CD8-positive, alpha-beta memory T cell (primary cell): Measurements from ENCODE around the gene PKP1. TPM values are rescaled to one million over a fixed set of nuclear protein-coding genes. Genes with fewer than 3 reads are reported as not detected.

ENCODE experiments used
- CTCF ChIA-PET: fragments of 350-600 bp; sonication (Branson Sonifier 250); formaldehyde crosslinking; loops from one replicate; lab custom pipeline; 2021; ENCODE audit warnings: antibody characterized with exemption; lab: Charles Lee
- POLR2A ChIA-PET: fragments of 350-600 bp; sonication (Branson Sonifier 250); formaldehyde crosslinking; loops from one replicate; lab custom pipeline; 2021; ENCODE audit warnings: antibody characterized with exemption; lab: Charles Lee
- DNase-seq, 5 donors: peaks; one replicate each; pipeline versions ENCODE4 v3.0.0 to v3.0.0-alpha.2; 2020 to 2022; ENCODE audit warnings: mixed read lengths in 1 of 5
- H3K27ac ChIP-seq: one replicate; pipeline ENCODE4 v1.7.0; 2013; ENCODE audit warnings: low read depth, mild to moderate bottlenecking, low read length, moderate library complexity
- H3K27me3 ChIP-seq: 2 replicates; pipeline ENCODE4 v1.7.0; 2013; ENCODE audit warnings: low read length, mild to moderate bottlenecking; ENCODE audit not compliant: insufficient read depth, poor library complexity, severe bottlenecking
- H3K36me3 ChIP-seq: 2 replicates; pipeline ENCODE4 v1.7.0; 2013; ENCODE audit warnings: mild to moderate bottlenecking, low read length, moderate library complexity; ENCODE audit not compliant: insufficient read depth
- H3K4me1 ChIP-seq: 2 replicates; pipeline ENCODE4 v1.7.0; 2013; ENCODE audit warnings: mild to moderate bottlenecking, low read length, moderate library complexity; ENCODE audit not compliant: insufficient read depth
- H3K4me3 ChIP-seq: 2 replicates; pipeline ENCODE4 v1.7.0; 2013; ENCODE audit warnings: mild to moderate bottlenecking, low read length
- H3K9me3 ChIP-seq: 2 replicates; pipeline ENCODE4 v1.7.0; 2013; ENCODE audit warnings: mild to moderate bottlenecking, low read length
- H3K27ac Mint-ChIP-seq, 8 donors: one replicate each; pipeline ENCODE4 v1.8.0; 2020 to 2021; ENCODE audit warnings: mixed read lengths in 8 of 8, mild to moderate bottlenecking in 6 of 8, inconsistent platforms in 3 of 8, moderate library complexity in 3 of 8
- H3K27me3 Mint-ChIP-seq, 2 donors: one replicate each; pipeline ENCODE4 v1.8.0; 2020 to 2021; ENCODE audit warnings: mixed read lengths in 2 of 2, mild to moderate bottlenecking in 1 of 2, moderate library complexity in 1 of 2
- H3K36me3 Mint-ChIP-seq, 3 donors: one replicate each; pipeline ENCODE4 v1.8.0; 2020 to 2021; ENCODE audit warnings: mixed read lengths in 3 of 3, inconsistent platforms in 1 of 3, mild to moderate bottlenecking in 1 of 3
- H3K4me1 Mint-ChIP-seq, 3 donors: one replicate each; pipeline ENCODE4 v1.8.0; 2020 to 2021; ENCODE audit warnings: mixed read lengths in 3 of 3, inconsistent platforms in 1 of 3, mild to moderate bottlenecking in 1 of 3
- H3K4me3 Mint-ChIP-seq, 7 donors: one replicate each; pipeline ENCODE4 v1.8.0; 2020 to 2021; ENCODE audit warnings: mixed read lengths in 7 of 7, mild to moderate bottlenecking in 6 of 7, moderate library complexity in 4 of 7, inconsistent platforms in 2 of 7
- H3K9me3 Mint-ChIP-seq, 5 donors: one replicate each; pipeline ENCODE4 v1.8.0; 2020 to 2022; ENCODE audit warnings: mixed read lengths in 5 of 5, mild to moderate bottlenecking in 3 of 5, moderate library complexity in 2 of 5, inconsistent platforms in 1 of 5
- polyA plus RNA-seq: library from polyadenylated mRNA; unstranded; fragments of 300-500 nt; fragmentation: Illumina TruSeq; gene quantifications from one replicate; pipeline ENCODE4 v1.2.3, GENCODE V29; 2021
- total RNA-seq, 2 experiments: library from RNA; stranded (reverse); gene quantifications; one replicate each; pipeline ENCODE4 v1.2.3, GENCODE V29; 2021

Gene PKP1
- total and polyA plus RNA-seq, 3 experiments from 2014 or later, result not detected

DNA sequence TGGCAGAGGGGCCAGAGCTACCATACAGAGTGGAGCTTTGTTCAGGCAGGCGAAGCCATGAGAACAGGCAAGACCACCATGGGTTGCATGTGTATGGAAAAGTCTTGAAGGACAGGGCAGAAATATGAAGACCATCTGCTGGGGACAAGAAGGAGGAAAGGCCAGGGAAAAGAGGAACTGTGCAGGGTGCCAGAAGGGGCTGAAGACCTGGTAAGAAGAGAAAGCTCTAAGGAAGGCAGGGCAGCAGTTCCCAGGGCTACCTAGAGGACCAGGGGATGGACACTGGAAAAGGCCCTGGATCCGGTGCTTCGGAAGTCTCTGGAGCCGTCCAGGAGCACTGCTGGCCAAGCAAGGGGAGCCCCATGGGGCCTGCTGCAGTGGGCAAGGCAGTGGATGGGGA is 43.4 kb downstream of the PKP1 start:
- ChIA-PET CTCF (no interaction called here), POLR2A (no interaction called here)
- H3K36me3 Mint-ChIP-seq, result no peaks in the 10 kb centered on the region
- no peaks in the 10 kb centered on the region for H3K27me3 ChIP-seq
- H3K4me3 Mint-ChIP-seq, result no peak overlapping the region
- no peak for DNase-seq
- no peak overlapping the region for H3K27ac Mint-ChIP-seq
- H3K27me3 Mint-ChIP-seq, result peaks cover 2 to 17% of the 10 kb centered on the region in 2 donors
- H3K4me1 Mint-ChIP-seq, result no peaks in the 10 kb centered on the region
- H3K36me3 ChIP-seq, result no peaks in the 10 kb centered on the region
- no peak overlapping the region for H3K27ac ChIP-seq
- no peaks in the 10 kb centered on the region for H3K9me3 ChIP-seq
- H3K9me3 Mint-ChIP-seq, result no peaks in the 10 kb centered on the region
- H3K4me1 ChIP-seq, result no peaks in the 10 kb centered on the region
- H3K4me3 ChIP-seq, result no peak overlapping the region

DNA sequence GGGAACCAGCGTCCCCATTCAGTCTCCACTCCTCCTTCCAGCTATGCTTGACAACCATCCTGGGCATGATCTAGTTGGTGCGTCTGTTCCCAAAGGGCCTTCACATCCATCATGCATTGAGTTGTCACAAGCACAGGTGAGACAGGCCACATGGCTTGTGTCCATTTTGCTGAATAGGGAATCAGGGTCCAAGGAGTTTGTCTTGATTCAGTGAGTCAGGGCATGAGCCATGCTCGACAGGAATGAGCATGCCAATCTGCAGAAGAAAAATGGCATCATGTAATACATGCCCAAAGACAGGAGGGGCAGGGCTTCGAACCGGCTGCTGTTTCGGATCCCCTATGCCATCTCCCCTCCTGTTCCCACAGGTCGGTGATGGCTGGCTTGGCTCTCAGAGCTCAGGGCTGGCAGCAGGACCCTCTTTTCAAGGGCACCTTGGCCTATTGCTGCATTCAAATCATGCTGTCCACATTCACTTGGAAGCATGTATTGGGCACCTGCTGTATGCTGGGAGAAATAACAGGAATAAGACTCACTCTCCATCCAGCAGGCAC is 44.5 kb downstream of the PKP1 start:
- no peak overlapping the region for H3K27ac Mint-ChIP-seq
- no peaks in the 10 kb centered on the region for H3K9me3 Mint-ChIP-seq
- no peaks in the 10 kb centered on the region for H3K36me3 ChIP-seq
- H3K27ac ChIP-seq, result no peak overlapping the region
- peaks cover 2 to 18% of the 10 kb centered on the region in 2 donors for H3K27me3 Mint-ChIP-seq
- ChIA-PET CTCF (no interaction called here), POLR2A (no interaction called here)
- H3K4me3 ChIP-seq, result no peak overlapping the region
- H3K36me3 Mint-ChIP-seq, result no peaks in the 10 kb centered on the region
- no peak overlapping the region for H3K4me3 Mint-ChIP-seq
- no peaks in the 10 kb centered on the region for H3K4me1 ChIP-seq
- no peaks in the 10 kb centered on the region for H3K4me1 Mint-ChIP-seq
- no peaks in the 10 kb centered on the region for H3K27me3 ChIP-seq
- H3K9me3 ChIP-seq, result no peaks in the 10 kb centered on the region
- DNase-seq, result no peak

DNA sequence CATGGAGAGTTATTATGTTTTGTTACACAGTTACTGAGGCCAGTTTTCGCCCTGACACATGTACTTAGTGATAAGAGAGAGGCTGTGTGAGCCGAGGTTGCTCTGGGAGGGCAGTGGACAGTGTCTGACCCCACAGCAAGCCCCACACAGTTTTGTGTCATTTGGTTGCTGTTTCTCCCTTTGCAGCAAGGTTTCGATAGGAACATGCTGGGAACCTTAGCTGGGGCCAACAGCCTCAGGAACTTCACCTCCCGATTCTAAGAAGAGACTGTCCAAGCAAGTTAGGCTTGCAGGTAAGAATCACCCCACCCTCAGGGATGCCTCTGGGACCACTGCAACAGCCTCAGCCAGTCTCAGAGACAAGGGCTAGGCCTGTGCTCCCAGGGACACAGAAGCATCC is 45.3 kb downstream of the PKP1 start:
- POLR2A ChIA-PET, result no interaction called here
- CTCF ChIA-PET, result no interaction called here
- no peaks in the 10 kb centered on the region for H3K36me3 Mint-ChIP-seq
- peak overlapping the region in 1 of 8 donors; percentile 47 for H3K27ac Mint-ChIP-seq
- DNase-seq, result no peak
- no peak overlapping the region for H3K27ac ChIP-seq
- H3K4me3 Mint-ChIP-seq, result no peak overlapping the region
- peaks cover 2 to 18% of the 10 kb centered on the region in 2 donors for H3K27me3 Mint-ChIP-seq
- no peaks in the 10 kb centered on the region for H3K36me3 ChIP-seq
- no peaks in the 10 kb centered on the region for H3K4me1 Mint-ChIP-seq
- no peaks in the 10 kb centered on the region for H3K9me3 ChIP-seq
- no peaks in the 10 kb centered on the region for H3K9me3 Mint-ChIP-seq
- H3K27me3 ChIP-seq, result no peaks in the 10 kb centered on the region
- no peaks in the 10 kb centered on the region for H3K4me1 ChIP-seq
- no peak overlapping the region for H3K4me3 ChIP-seq

DNA sequence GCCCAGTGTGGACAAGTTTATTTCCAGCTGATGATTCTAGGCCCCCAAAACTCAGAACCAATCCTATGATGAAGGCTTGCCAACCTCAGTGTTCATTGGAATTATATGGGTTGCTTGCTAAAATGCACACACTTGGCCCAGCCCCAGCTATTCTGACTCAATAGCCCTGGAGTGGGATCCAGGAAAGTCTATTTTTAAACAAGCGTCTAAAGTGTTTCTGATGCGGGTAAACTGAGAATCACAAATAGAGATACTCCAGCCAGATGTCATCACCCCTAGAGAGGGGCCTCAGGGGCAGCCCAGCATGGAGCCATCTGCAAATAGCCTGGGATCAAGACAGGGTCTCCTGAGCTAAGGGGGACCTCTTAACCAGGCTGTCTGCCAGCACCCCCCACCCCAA is 46.0 kb downstream of the PKP1 start:
- H3K36me3 Mint-ChIP-seq, result no peaks in the 10 kb centered on the region
- no peaks in the 10 kb centered on the region for H3K27me3 ChIP-seq
- H3K36me3 ChIP-seq, result no peaks in the 10 kb centered on the region
- no peak overlapping the region for H3K4me3 ChIP-seq
- no peak for DNase-seq
- no peak overlapping the region for H3K27ac Mint-ChIP-seq
- ChIA-PET POLR2A (no interaction called here), CTCF (no interaction called here)
- H3K4me3 Mint-ChIP-seq, result no peak overlapping the region
- no peaks in the 10 kb centered on the region for H3K9me3 ChIP-seq
- H3K4me1 Mint-ChIP-seq, result no peaks in the 10 kb centered on the region
- no peaks in the 10 kb centered on the region for H3K4me1 ChIP-seq
- H3K9me3 Mint-ChIP-seq, result no peaks in the 10 kb centered on the region
- no peak overlapping the region for H3K27ac ChIP-seq
- peaks cover 2 to 21% of the 10 kb centered on the region in 2 donors for H3K27me3 Mint-ChIP-seq

DNA sequence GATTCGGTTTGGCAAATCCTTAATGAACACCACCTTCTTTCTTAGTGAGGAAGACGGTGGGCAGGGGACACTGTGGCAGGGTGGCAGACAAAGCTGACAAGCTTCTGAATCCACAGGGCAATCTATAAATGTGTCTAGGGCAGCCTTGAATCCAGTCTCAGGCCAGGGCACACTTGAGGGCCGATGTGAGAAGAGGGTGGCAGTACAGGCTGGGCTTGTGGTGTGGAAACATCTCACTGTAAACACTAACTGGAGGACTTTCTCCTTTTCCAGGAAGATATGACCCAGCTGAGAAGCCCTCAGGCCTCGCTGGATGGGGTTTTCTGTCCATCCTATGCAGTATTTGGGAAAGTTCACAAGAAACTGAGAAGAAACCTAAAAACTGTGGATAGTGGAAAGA is 46.5 kb downstream of the PKP1 start:
- no peaks in the 10 kb centered on the region for H3K36me3 Mint-ChIP-seq
- H3K27me3 Mint-ChIP-seq, result peaks cover 2 to 21% of the 10 kb centered on the region in 2 donors
- no peak overlapping the region for H3K4me3 Mint-ChIP-seq
- CTCF ChIA-PET, result no interaction called here
- no peaks in the 10 kb centered on the region for H3K9me3 Mint-ChIP-seq
- H3K27ac Mint-ChIP-seq, result no peak overlapping the region
- no peaks in the 10 kb centered on the region for H3K9me3 ChIP-seq
- no peak for DNase-seq
- H3K27me3 ChIP-seq, result no peaks in the 10 kb centered on the region
- no peaks in the 10 kb centered on the region for H3K4me1 ChIP-seq
- no peaks in the 10 kb centered on the region for H3K36me3 ChIP-seq
- H3K4me3 ChIP-seq, result no peak overlapping the region
- no peaks in the 10 kb centered on the region for H3K4me1 Mint-ChIP-seq
- H3K27ac ChIP-seq, result no peak overlapping the region
- POLR2A ChIA-PET, result no interaction called here

DNA sequence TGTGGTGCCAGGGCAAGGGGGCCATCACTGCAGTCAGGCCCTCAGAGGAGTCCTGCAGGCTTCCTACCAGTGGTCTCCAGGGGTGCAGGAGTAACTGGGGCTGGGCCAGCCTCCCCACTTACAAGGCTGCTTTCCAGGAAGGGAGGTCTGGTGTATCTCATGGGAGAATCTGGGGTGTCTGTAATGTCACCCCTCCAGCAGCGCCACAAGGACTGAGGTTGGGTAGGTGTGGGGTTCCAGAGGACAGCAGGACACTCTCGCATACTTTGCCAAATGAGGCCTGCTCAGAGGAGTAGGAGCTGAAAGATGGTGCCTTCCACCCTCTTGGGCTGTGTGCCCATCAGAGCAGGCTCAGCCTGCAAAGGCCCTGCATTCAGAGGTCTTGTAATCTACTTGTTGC is 47.2 kb downstream of the PKP1 start:
- H3K36me3 ChIP-seq, result no peaks in the 10 kb centered on the region
- ChIA-PET CTCF (no interaction called here), POLR2A (no interaction called here)
- Mint-ChIP-seq H3K4me1 (no peaks in the 10 kb centered on the region), H3K27me3 (peaks cover 2 to 21% of the 10 kb centered on the region in 2 donors), H3K4me3 (no peak overlapping the region), H3K9me3 (no peaks in the 10 kb centered on the region), H3K27ac (no peak overlapping the region), H3K36me3 (no peaks in the 10 kb centered on the region)
- no peaks in the 10 kb centered on the region for H3K4me1 ChIP-seq
- no peaks in the 10 kb centered on the region for H3K9me3 ChIP-seq
- DNase-seq, result no peak
- H3K27ac ChIP-seq, result no peak overlapping the region
- H3K4me3 ChIP-seq, result no peak overlapping the region
- H3K27me3 ChIP-seq, result no peaks in the 10 kb centered on the region

DNA sequence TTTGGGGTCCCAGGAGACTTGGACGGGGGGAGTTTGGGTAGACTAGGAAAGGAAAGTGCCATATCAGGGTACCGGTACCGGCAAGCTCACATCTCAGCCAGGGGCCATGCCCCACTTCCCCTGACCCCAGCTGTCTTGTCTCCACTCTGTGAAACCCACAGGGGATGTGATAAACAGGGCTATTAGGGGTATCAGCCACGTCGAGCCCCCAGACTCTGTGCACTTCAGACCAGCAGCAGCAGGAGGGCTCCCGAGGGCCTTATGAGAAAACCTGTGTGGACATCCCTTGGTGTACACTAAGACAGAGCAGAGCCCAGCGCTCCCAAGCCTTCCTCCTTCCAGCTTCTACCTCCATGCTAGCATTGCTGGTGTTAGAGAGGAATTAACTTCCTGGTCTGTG is 47.9 kb downstream of the PKP1 start:
- no peak overlapping the region for H3K4me3 Mint-ChIP-seq
- no peak for DNase-seq
- no peaks in the 10 kb centered on the region for H3K9me3 ChIP-seq
- no peaks in the 10 kb centered on the region for H3K9me3 Mint-ChIP-seq
- no peaks in the 10 kb centered on the region for H3K4me1 ChIP-seq
- POLR2A ChIA-PET, result no interaction called here
- no peaks in the 10 kb centered on the region for H3K36me3 Mint-ChIP-seq
- H3K27ac Mint-ChIP-seq, result no peak overlapping the region
- H3K4me1 Mint-ChIP-seq, result no peaks in the 10 kb centered on the region
- no peak overlapping the region for H3K4me3 ChIP-seq
- CTCF ChIA-PET, result no interaction called here
- no peak overlapping the region for H3K27ac ChIP-seq
- no peaks in the 10 kb centered on the region for H3K27me3 ChIP-seq
- no peaks in the 10 kb centered on the region for H3K36me3 ChIP-seq
- H3K27me3 Mint-ChIP-seq, result peaks cover 2 to 21% of the 10 kb centered on the region in 2 donors

DNA sequence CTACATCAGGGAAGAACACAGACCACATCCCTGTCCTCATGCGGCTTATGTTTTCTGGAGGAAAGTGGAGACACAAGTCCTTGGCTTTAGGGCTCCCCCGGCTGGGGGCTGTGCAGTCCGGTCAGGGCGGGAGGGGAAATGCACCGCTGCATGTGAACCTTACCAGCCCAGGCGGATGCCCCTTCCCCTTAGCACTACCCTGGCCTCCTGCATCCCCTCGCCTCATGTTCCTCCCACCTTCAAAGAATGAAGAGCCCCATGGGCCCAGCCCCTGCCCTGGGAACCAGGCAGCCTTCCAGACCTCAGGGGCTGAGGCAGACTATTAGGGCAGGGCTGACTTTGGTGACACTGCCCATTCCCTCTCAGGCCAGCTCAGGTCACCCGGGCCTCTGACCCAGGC is 48.7 kb downstream of the PKP1 start:
- ChIA-PET POLR2A (no interaction called here), CTCF (no interaction called here)
- DNase-seq, result no peak
- Histone ChIP-seq H3K4me3 (no peak overlapping the region), H3K27ac (no peak overlapping the region), H3K4me1 (no peaks in the 10 kb centered on the region), H3K36me3 (no peaks in the 10 kb centered on the region), H3K9me3 (no peaks in the 10 kb centered on the region), H3K27me3 (no peaks in the 10 kb centered on the region)
- H3K4me1 Mint-ChIP-seq, result no peaks in the 10 kb centered on the region
- H3K27me3 Mint-ChIP-seq, result peaks cover 2 to 21% of the 10 kb centered on the region in 2 donors
- H3K27ac Mint-ChIP-seq, result no peak overlapping the region
- H3K36me3 Mint-ChIP-seq, result no peaks in the 10 kb centered on the region
- H3K4me3 Mint-ChIP-seq, result no peak overlapping the region
- no peaks in the 10 kb centered on the region for H3K9me3 Mint-ChIP-seq
